22Rv1 (cell line): ENCODE results near the gene NUFIP1.

ENCODE experiments used
- CTCF ChIP-seq: fragments of 450-650 bp; IDR thresholded peaks from 2 replicates; pipeline ENCODE4 v1.5.1; 2017; ENCODE audit warnings: mild to moderate bottlenecking
- ZFX ChIP-seq: fragments of 450-650 bp; IDR thresholded peaks from 2 replicates; pipeline ENCODE4 v1.6.1; 2017; ENCODE audit warnings: antibody characterized with exemption, borderline replicate concordance

DNA sequence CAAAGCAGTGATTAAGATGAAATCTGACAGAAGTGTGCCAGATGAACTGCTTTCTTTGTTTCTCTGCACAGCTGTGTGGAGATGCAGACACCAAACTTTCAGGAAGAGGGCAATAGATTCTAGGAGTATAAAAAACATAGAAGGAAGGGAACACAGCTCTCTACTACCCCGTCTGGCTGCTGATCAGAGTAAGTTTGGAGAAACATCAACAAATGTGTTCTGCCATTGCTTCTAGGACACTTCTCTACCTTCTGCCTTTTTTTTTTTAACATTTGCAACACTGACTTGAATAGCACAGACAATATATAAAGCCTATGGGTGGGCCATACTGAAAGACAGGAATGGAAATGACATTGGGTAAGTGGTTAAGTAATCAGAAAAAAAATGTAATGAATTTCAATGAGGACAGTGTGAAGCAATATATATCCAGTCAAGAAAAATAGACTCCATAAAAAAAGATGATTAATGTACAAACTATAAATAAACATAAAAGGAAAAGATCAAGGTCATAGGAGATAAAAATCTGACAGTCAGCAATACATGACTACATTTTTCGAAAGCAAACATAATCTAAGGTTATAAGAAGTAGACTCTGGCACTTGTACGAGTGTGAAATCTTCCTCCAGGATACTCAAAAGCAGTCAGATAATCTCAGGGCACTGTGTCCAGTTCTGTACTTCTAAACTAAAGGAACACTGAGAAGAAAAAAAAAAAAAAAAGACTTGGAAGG, 21.4 kb downstream of the NUFIP1 start:
- peak; percentile 42 for TF ChIP-seq CTCF
- TF ChIP-seq ZFX: no peak
